HFF-Myc (cell line): ENCODE results near the gene MYH7.

Experiments
- DNase-seq: peaks from one replicate; pipeline ENCODE4 v3.0.0-alpha.2; 2011; ENCODE audit warnings: low read depth; ENCODE audit errors: extremely low read depth
- H3K4me3 ChIP-seq: replicated peaks from 2 replicates; pipeline ENCODE4 v1.5.1; 2011; ENCODE audit warnings: low read depth, mild to moderate bottlenecking, control low read depth, low read length
- TF ChIP-seq, protein P1 (sequence below): IDR thresholded peaks from 2 replicates; pipeline ENCODE4 v1.5.1; 2012; ENCODE audit warnings: mild to moderate bottlenecking, low read depth, low read length, control low read depth; ENCODE audit errors: missing control alignments

MYH7 gene

DNA sequence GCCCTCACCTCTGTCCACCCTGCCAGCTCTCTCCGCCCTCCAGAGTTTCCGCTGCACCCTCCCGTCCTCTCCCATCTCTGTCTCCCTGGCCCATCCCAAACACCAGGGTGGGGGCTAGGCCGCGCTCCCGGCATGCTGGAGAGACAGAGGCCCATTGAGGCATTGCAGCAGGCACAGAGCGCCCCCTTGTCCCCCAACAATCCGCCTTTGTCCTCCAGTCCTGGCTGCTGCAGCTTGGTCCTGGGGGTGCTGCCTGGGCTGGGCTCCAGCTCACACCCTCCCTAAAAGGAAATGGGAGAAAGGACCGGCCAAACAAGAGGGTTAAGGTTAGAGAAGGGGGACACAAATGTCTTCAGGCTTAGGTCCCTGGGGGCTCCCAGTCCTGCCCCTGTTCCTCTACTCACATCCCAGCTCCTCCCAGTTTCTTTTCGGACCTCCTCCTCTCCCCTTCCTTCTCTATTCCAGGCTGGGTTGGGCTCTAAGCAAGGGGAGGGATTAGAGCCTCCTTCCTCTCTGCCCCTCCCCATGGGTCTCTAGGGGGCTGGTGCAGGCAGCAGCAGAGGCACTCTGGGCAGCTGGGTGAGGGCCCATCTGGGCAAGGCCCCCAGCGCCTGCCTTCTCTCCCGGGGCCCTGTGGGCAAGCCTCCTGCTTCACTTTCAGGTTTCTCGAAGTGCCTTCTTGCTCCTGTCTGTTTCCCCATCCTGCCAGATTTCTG is 58.8 kb downstream of the MYH7 start, which contains the start of gene CMTM5:
Gene CMTM5 (plus strand): TSS at position 565 of the 716 bp plus-strand sequence. CDS start 206 bp downstream, outside the sequence.
- DNase-seq = no peak
- TF ChIP-seq, protein P1, sequence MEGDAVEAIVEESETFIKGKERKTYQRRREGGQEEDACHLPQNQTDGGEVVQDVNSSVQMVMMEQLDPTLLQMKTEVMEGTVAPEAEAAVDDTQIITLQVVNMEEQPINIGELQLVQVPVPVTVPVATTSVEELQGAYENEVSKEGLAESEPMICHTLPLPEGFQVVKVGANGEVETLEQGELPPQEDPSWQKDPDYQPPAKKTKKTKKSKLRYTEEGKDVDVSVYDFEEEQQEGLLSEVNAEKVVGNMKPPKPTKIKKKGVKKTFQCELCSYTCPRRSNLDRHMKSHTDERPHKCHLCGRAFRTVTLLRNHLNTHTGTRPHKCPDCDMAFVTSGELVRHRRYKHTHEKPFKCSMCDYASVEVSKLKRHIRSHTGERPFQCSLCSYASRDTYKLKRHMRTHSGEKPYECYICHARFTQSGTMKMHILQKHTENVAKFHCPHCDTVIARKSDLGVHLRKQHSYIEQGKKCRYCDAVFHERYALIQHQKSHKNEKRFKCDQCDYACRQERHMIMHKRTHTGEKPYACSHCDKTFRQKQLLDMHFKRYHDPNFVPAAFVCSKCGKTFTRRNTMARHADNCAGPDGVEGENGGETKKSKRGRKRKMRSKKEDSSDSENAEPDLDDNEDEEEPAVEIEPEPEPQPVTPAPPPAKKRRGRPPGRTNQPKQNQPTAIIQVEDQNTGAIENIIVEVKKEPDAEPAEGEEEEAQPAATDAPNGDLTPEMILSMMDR = no peak
- no peak within 1 kb of the TSS for H3K4me3 ChIP-seq

DNA sequence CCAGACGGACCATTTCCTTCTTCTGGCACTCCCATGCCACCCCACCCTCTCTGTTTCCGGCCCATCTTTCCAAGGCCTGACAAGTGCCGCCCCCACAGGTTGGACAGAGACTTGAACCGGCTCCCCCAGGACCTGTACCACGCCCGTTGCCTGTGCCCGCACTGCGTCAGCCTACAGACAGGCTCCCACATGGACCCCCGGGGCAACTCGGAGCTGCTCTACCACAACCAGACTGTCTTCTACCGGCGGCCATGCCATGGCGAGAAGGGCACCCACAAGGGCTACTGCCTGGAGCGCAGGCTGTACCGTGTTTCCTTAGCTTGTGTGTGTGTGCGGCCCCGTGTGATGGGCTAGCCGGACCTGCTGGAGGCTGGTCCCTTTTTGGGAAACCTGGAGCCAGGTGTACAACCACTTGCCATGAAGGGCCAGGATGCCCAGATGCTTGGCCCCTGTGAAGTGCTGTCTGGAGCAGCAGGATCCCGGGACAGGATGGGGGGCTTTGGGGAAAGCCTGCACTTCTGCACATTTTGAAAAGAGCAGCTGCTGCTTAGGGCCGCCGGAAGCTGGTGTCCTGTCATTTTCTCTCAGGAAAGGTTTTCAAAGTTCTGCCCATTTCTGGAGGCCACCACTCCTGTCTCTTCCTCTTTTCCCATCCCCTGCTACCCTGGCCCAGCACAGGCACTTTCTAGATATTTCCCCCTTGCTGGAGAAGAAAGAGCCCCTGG is 59.8 kb downstream of the MYH7 start:
- DNase-seq = no peak
- TF ChIP-seq, protein P1 = no peak
- no peak overlapping the region for H3K4me3 ChIP-seq

DNA sequence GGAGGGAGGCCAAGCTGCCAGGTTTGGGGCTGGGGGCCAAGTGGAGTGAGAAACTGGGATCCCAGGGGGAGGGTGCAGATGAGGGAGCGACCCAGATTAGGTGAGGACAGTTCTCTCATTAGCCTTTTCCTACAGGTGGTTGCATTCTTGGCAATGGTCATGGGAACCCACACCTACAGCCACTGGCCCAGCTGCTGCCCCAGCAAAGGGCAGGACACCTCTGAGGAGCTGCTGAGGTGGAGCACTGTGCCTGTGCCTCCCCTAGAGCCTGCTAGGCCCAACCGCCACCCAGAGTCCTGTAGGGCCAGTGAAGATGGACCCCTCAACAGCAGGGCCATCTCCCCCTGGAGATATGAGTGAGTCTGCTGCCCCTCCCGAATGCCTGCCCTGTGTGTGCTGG is 62.4 kb downstream of the MYH7 start:
- H3K4me3 ChIP-seq = no peak overlapping the region
- TF ChIP-seq, protein P1 = no peak
- no peak for DNase-seq

DNA sequence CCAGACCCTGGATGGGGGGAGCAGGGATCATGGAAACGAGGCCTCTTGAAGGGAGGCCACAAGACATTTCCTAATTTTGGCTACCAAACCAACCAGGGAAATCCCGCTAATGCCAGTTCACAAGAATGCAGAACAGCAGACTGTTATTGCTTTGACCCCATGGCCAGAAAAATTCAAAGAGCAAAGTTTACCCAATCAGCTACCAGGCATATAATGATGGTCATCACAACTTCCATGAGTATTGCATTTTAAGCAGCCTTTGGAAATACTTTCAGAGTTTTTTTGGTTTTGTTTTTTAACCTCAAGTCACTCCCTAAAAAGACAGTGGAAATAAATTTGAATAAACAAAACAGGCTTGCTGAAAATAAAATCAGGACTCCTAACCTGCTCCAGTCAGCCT is 63.0 kb downstream of the MYH7 start, which contains the start of gene IL25:
Gene IL25 (plus strand): TSS at position 301 of the 400 bp plus-strand sequence.
- no peak for DNase-seq
- TF ChIP-seq, protein P1 = no peak

DNA sequence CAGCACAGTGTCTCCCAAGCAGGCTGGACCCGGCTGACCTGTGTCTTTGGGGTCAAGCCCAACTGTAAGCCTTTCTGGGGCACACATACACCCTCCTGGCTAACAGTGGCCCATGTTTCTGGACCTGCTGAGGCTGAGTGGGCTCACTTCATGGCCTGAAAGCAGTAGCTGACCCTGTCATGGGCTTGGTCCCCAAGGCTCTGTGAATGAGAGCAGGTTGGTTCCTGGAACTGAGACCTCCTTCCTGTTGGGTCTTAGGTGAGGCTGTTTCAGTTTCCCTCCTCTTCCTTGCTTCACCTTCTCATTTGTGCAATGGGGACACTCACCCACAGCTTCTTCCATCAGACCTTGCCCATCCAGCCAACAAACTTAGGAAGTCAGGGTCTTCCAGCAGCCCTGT is 63.6 kb downstream of the MYH7 start:
- DNase-seq = no peak
- TF ChIP-seq, protein P1 = no peak
- H3K4me3 ChIP-seq = no peak overlapping the region

More for the DNA sequence above, 63.0 kb downstream of the MYH7 start, which contains the start of gene IL25:
- no peak within 1 kb of the TSS for H3K4me3 ChIP-seq

DNA sequence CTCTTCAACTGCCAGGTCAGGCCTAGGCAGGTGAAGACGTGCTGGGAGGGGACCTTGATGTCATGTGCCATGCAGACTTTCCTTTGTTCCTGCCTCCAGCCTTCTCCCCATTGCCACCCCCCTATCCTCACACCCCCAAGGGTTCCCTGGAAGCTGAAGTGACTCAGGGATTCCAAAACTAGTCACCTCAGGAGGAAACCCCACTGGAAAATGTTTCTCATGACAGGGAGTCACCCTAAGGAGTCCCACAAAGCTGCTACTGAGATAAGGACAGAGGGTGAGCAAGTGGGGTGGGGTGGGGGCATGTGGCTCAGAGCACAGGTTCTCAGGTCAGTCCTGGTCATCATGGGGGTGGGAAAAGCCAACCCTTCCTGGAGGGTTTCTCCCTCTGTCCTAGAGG is 65.2 kb downstream of the MYH7 start:
- TF ChIP-seq, protein P1 = no peak
- DNase-seq = no peak
- no peak overlapping the region for H3K4me3 ChIP-seq
